GM12892 (cell line): ENCODE results near the gene EFCAB5.

ENCODE experiments used
- POLR2A ChIP-seq: IDR thresholded peaks from 2 replicates; pipeline ENCODE4 v1.6.1; 2011; ENCODE audit warnings: low read depth, low read length, control low read depth
- POLR2AphosphoS5 ChIP-seq: IDR thresholded peaks from 2 replicates; pipeline ENCODE4 v1.6.1; 2011; ENCODE audit warnings: low read depth, low read length, control low read depth

GRCh38 chr17:29959658-29960337 lies 18.4 kb downstream of the EFCAB5 start:
- no peak for TF ChIP-seq POLR2A
- no peak for TF ChIP-seq POLR2AphosphoS5
